HCT116 (cell line): Measurements from ENCODE around the gene ZNF48. TPM values are rescaled to one million over a fixed set of nuclear protein-coding genes. Genes with fewer than 3 reads are reported as not detected.

Experiments used
- ATAC-seq: fragments of 200-7000 bp; cut with Tn5 transposase; 2 replicates; pipeline ENCODE4 v1.9.1; 2020; ENCODE audit warnings: mild to moderate bottlenecking, moderate library complexity
- BruUV-seq: library from RNA; stranded (reverse); fragments of 400-500 nt; replicated peaks from 2 replicates; lab custom pipeline; 2021; lab: Mats Ljungman, UMichigan
- CTCF ChIA-PET: fragments of 300-600 bp; sonication (Branson Sonifier 250); formaldehyde crosslinking; loops from one replicate; lab custom pipeline; 2021; ENCODE audit warnings: antibody characterized with exemption; lab: Charles Lee
- POLR2A ChIA-PET: fragments of 300-600, 350-600 bp; sonication (Branson Sonifier 250); formaldehyde crosslinking; loops from one replicate; lab custom pipeline; 2021; ENCODE audit warnings: antibody characterized with exemption; lab: Charles Lee
- RAD21 ChIA-PET, 2 experiments: fragments of 300-600 bp; sonication (Branson Sonifier 250); formaldehyde crosslinking; loops; one replicate each; lab custom pipeline; 2023; ENCODE audit warnings: low total read pairs in 2 of 2; ENCODE audit not compliant: uncharacterized antibody in 2 of 2, unreplicated experiment in 2 of 2, low non-redundant PET in 1 of 2; lab: Charles Lee
- DNase-seq: peaks from one replicate; pipeline ENCODE4 v3.0.0-alpha.2; 2010; ENCODE audit warnings: low read depth, low spot score
- H2AFZ ChIP-seq: fragments of 200-600 bp; shearing (Covaris generic), sonication (generic); 2 replicates; pipeline ENCODE4 v1.6.1; 2017; ENCODE audit warnings: low read depth, mixed run types, mixed read lengths, antibody characterized with exemption, low read length; ENCODE audit not compliant: poor library complexity, severe bottlenecking
- H3K27ac ChIP-seq: 2 replicates; pipeline ENCODE4 v1.5.1; 2012; ENCODE audit warnings: low read depth, low read length
- H3K27me3 ChIP-seq: fragments of 200-600 bp; sonication (generic); 2 replicates; pipeline ENCODE4 v1.6.1; 2016; ENCODE audit warnings: mixed run types, low read length, mixed read lengths; ENCODE audit not compliant: insufficient read depth
- H3K36me3 ChIP-seq, 2 experiments: fragments of 200-500 bp in 1 of 2; fragments of 200-600 bp in 1 of 2; sonication (Bioruptor generic) in 1 of 2; sonication (generic) in 1 of 2; 2 replicates each; pipeline versions ENCODE4 v1.5.1 to v1.6.1; 2014 to 2016; ENCODE audit warnings: low read length in 2 of 2, inconsistent platforms in 1 of 2, mixed read lengths in 1 of 2, mixed run types in 1 of 2; ENCODE audit not compliant: insufficient read depth in 2 of 2, control insufficient read depth in 1 of 2
- H3K4me1 ChIP-seq, 2 experiments: fragments of 200-600 bp in 1 of 2; sonication (generic) in 1 of 2; 2 replicates each; pipeline versions ENCODE4 v1.5.1 to v1.6.1; 2012 to 2017; ENCODE audit warnings: low read length in 2 of 2, inconsistent platforms in 1 of 2, mild to moderate bottlenecking in 1 of 2, mixed read lengths in 1 of 2, mixed run types in 1 of 2, moderate library complexity in 1 of 2; ENCODE audit not compliant: insufficient read depth in 2 of 2, control insufficient read depth in 1 of 2
- H3K4me2 ChIP-seq: fragments of 200-600 bp; sonication (generic); 2 replicates; pipeline ENCODE4 v1.6.1; 2017; ENCODE audit warnings: mixed run types, low read length, mixed read lengths
- H3K4me3 ChIP-seq, 2 experiments: fragments of 200-600 bp in 1 of 2; sonication (generic) in 1 of 2; replicated peaks in 1 of 2; 2 replicates each; pipeline ENCODE4 v1.5.1; 2011 to 2016; ENCODE audit warnings: low read length in 2 of 2, control low read depth in 1 of 2, low read depth in 1 of 2, mild to moderate bottlenecking in 1 of 2, mixed read lengths in 1 of 2, mixed run types in 1 of 2
- H3K79me2 ChIP-seq: fragments of 200-600 bp; sonication (generic); 2 replicates; pipeline ENCODE4 v1.6.1; 2017; ENCODE audit warnings: mild to moderate bottlenecking, mixed run types, low read length, moderate library complexity, mixed read lengths; ENCODE audit not compliant: insufficient read depth
- H3K9ac ChIP-seq: fragments of 200-600 bp; sonication (generic); 2 replicates; pipeline ENCODE4 v1.6.1; 2016; ENCODE audit warnings: low read length, mixed read lengths
- H3K9me2 ChIP-seq: fragments of 200-600 bp; sonication (generic), shearing (Covaris generic); 2 replicates; pipeline ENCODE4 v1.6.1; 2017; ENCODE audit warnings: mixed run types, mild to moderate bottlenecking, moderate library complexity; ENCODE audit not compliant: insufficient read depth
- H3K9me3 ChIP-seq, 2 experiments: fragments of 200-500 bp in 1 of 2; fragments of 200-600 bp in 1 of 2; sonication (Bioruptor generic) in 1 of 2; sonication (generic) in 1 of 2; 2 replicates each; pipeline ENCODE4 v1.6.1; 2014 to 2017; ENCODE audit warnings: low read length in 2 of 2, mixed read lengths in 2 of 2, inconsistent platforms in 1 of 2, low read depth in 1 of 2, mild to moderate bottlenecking in 1 of 2, mixed run types in 1 of 2, moderate library complexity in 1 of 2; ENCODE audit not compliant: control insufficient read depth in 1 of 2, insufficient read depth in 1 of 2
- H4K20me1 ChIP-seq: fragments of 200-600 bp; sonication (generic), shearing (Covaris generic); 2 replicates; pipeline ENCODE4 v1.6.1; 2017; ENCODE audit warnings: mixed run types, mild to moderate bottlenecking, moderate library complexity; ENCODE audit not compliant: insufficient read depth
- CEBPB ChIP-seq: IDR thresholded peaks from 2 replicates; pipeline ENCODE4 v1.6.1; 2012; ENCODE audit warnings: low read depth
- EGR1 ChIP-seq: IDR thresholded peaks from 2 replicates; pipeline ENCODE4 v1.6.1; 2012; ENCODE audit warnings: low read depth
- ELF1 ChIP-seq: IDR thresholded peaks from 2 replicates; pipeline ENCODE4 v1.6.1; 2012; ENCODE audit warnings: low read depth, borderline replicate concordance
- FOSL1 ChIP-seq: IDR thresholded peaks from 2 replicates; pipeline ENCODE4 v1.6.1; 2012; ENCODE audit warnings: low read depth
- JUND ChIP-seq: IDR thresholded peaks from 2 replicates; pipeline ENCODE4 v1.6.1; 2012
- POLR2AphosphoS5 ChIP-seq: IDR thresholded peaks from 2 replicates; pipeline ENCODE4 v1.6.1; 2011; ENCODE audit warnings: mild to moderate bottlenecking, low read depth, low read length, moderate library complexity
- RAD21 ChIP-seq: IDR thresholded peaks from 2 replicates; pipeline ENCODE4 v1.6.1; 2012; ENCODE audit warnings: low read depth, mild to moderate bottlenecking
- SP1 ChIP-seq: IDR thresholded peaks from 2 replicates; pipeline ENCODE4 v1.6.1; 2012; ENCODE audit warnings: low read depth
- SRF ChIP-seq: IDR thresholded peaks from 2 replicates; pipeline ENCODE4 v1.6.1; 2012; ENCODE audit warnings: low read depth
- YY1 ChIP-seq: IDR thresholded peaks from 2 replicates; pipeline ENCODE4 v1.6.1; 2011; ENCODE audit warnings: low read length, low read depth, moderate library complexity, mild to moderate bottlenecking; ENCODE audit not compliant: insufficient replicate concordance; ENCODE audit errors: extremely low read depth
- intact Hi-C: fragments of 100-400 bp; cut with micrococcal nuclease; formaldehyde crosslinking; loops from 2 replicates; pipeline ENCODE4 v1.10.0; 2022
- total RNA-seq: library from RNA; stranded (reverse); gene quantifications from one replicate; pipeline ENCODE4 v1.2.1, GENCODE V29; 2021; ENCODE audit not compliant: unreplicated experiment
- TF ChIP-seq, protein P1 (sequence below): IDR thresholded peaks from 2 replicates; pipeline ENCODE4 v1.6.1; 2012; ENCODE audit warnings: low read depth
- TF ChIP-seq, protein P2 (sequence below): IDR thresholded peaks from 2 replicates; pipeline ENCODE4 v1.6.1; 2012
- TF ChIP-seq, protein P3 (sequence below): IDR thresholded peaks from 2 replicates; pipeline ENCODE4 v1.6.1; 2012

The ZNF48 gene
- total RNA-seq, 1 experiment from 2014 or later = 17.9 TPM

GRCh38 chr16:30374538-30374937 is 20.7 kb upstream of the ZNF48 start, which contains the start of gene MYL11:
Gene MYL11, plus strand, starts transcription at chr16:30374802. Its CDS starts 56 bp downstream, at chr16:30374858.
- TF ChIP-seq, protein P1, sequence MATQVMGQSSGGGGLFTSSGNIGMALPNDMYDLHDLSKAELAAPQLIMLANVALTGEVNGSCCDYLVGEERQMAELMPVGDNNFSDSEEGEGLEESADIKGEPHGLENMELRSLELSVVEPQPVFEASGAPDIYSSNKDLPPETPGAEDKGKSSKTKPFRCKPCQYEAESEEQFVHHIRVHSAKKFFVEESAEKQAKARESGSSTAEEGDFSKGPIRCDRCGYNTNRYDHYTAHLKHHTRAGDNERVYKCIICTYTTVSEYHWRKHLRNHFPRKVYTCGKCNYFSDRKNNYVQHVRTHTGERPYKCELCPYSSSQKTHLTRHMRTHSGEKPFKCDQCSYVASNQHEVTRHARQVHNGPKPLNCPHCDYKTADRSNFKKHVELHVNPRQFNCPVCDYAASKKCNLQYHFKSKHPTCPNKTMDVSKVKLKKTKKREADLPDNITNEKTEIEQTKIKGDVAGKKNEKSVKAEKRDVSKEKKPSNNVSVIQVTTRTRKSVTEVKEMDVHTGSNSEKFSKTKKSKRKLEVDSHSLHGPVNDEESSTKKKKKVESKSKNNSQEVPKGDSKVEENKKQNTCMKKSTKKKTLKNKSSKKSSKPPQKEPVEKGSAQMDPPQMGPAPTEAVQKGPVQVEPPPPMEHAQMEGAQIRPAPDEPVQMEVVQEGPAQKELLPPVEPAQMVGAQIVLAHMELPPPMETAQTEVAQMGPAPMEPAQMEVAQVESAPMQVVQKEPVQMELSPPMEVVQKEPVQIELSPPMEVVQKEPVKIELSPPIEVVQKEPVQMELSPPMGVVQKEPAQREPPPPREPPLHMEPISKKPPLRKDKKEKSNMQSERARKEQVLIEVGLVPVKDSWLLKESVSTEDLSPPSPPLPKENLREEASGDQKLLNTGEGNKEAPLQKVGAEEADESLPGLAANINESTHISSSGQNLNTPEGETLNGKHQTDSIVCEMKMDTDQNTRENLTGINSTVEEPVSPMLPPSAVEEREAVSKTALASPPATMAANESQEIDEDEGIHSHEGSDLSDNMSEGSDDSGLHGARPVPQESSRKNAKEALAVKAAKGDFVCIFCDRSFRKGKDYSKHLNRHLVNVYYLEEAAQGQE = no peak
- TF ChIP-seq JUND (no peak), FOSL1 (no peak), SRF (no peak), ELF1 (no peak), RAD21 (no peak), SP1 (no peak), POLR2AphosphoS5 (no peak), CEBPB (no peak), EGR1 (no peak), YY1 (no peak)
- TF ChIP-seq, protein P2, sequence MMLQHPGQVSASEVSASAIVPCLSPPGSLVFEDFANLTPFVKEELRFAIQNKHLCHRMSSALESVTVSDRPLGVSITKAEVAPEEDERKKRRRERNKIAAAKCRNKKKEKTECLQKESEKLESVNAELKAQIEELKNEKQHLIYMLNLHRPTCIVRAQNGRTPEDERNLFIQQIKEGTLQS = no peak
- TF ChIP-seq, protein P3, sequence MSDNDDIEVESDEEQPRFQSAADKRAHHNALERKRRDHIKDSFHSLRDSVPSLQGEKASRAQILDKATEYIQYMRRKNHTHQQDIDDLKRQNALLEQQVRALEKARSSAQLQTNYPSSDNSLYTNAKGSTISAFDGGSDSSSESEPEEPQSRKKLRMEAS = no peak
- Histone ChIP-seq H4K20me1 (no peaks in the 10 kb centered on the region), H3K27me3 (no peaks in the 10 kb centered on the region), H3K9me2 (no peaks in the 10 kb centered on the region), H3K36me3 (no peaks in the 10 kb centered on the region), H3K9ac (no peak within 1 kb of the TSS), H3K27ac (no peak within 1 kb of the TSS), H3K4me1 (peaks cover 19 to 40% of the 10 kb centered on the region in 2 experiments), H3K4me2 (no peak within 1 kb of the TSS), H3K4me3 (no peak within 1 kb of the TSS), H2AFZ (no peak within 1 kb of the TSS), H3K9me3 (no peaks in the 10 kb centered on the region), H3K79me2 (peaks cover 4% of the 10 kb centered on the region; the same call in 1 of the 2 replicates)
- intact Hi-C loops = no loop called here
- DNase-seq (no peak), ATAC-seq (no peak)
- CTCF ChIA-PET = no interaction called here
- BruUV-seq = no TSS peak
- RAD21 ChIA-PET = no interaction called here
- POLR2A ChIA-PET = no interaction called here
